DMS79 treated with DMSO at 0.1 percent for 48 hours (cell line): ENCODE results near the gene FAM114A2.

ENCODE experiments used
- DNase-seq: peaks from one replicate; lab custom pipeline; 2025; lab: John Stamatoyannopoulos, UW

Gene FAM114A2

DNA sequence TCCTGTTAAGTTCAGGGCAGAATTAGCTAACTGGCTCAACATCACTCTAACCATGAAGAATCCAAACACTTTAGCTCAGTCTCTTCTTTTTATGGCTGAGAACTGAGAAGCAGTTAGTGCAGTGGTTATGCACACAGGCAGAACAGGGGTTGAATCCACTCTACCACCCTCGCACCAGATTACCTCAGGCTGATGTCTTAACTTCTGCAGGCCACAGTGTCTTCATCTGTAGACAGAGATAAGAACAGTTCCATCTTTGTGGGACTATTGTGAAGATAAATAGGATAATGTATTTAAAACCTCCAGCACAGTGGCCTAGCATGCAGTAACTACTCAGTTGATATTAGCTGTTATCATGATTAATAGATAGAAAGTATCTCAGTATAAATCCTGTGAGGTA, 54.8 kb downstream of the FAM114A2 start:
- no peak for DNase-seq

DNA sequence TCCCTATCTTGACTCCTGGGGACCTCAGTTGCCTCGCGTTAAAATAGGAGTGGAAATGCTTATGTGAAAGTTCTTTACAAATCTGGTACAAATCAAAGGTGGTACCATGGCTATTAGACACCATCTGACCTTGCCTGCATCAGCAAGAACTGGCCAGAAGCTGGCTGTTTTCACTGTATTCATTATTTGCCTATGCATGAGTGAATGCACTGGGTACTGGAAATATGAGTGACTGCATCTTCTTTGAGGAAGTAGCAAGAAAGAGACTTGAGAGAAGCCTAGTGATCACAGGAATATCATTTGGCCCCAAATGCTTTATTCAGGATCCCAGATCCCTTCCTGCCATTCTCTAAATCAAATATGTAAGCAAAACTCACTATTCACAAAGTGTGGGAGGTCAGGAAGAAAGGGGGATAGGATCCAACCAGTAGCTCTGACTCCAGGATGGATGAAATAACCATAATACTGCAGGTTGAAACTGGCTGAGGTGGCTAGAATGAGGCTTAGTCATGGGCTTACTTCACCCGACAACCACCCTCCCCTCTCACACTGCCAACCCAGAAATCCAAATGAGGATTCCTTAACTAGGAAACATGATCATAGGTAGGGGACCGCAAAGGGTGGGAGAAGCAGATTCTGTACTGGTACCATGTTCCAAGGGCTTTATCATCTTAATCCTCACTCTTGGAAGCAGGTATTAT, 56.7 kb downstream of the FAM114A2 start:
- DNase-seq = no peak

DNA sequence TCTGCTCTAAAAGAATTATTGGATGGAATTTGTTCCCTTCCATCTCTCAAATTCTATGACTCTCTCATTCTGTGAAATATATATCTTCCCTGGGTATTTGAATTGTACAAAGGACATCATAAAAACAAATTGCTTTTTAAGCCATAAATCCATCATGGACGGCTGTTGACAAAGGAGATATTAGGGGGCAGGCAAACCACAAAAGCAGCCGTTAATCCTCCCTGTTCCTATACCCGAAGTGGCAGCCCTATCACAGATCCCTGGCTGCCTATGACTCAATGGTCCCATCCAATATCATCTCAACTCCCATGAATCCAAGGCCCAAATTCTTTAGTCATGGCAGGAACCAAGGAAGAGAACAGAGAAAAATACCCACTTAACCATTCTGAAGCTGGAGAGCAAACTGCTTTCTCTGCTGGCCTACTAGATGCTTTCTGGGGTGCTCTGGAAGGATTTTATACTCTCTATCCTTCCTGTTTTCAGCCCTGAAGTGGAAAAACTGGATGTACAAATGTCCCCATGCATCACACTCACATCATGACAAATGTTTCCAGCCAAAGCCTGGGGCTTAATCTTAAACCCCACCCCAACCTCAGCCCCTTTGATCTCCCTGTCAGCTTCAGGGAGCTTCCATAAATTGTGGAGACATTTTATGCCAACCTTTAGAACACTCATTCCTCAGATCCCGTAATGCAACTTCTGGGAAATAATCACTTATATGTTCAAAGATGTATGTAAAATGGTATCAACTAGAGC, 59.5 kb downstream of the FAM114A2 start:
- DNase-seq = no peak

DNA sequence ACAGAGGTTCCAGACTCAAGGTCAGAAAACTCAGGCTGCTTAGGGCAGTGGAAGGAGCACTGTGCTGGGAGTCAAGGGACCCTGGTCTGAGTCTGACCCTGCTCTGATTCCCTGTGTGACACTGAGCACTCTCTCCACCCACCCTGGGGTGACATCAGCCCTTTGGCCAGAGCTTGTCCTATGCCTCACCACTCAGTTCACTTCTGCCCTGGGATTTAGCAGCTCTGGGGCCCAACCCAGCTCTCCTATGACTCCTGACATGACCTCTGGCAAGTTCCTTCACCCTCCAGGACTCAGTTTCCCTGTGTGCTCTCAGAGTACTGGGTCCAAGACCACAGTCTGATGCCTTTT, 63.9 kb downstream of the FAM114A2 start:
- DNase-seq = no peak

GRCh38 chr5:153974131-153974812, 64.4 kb downstream of the FAM114A2 start:
- peak; percentile 55 for DNase-seq

- no peak for DNase-seq
These were observed 66.5 kb downstream of the FAM114A2 start for GRCh38 chr5:153972240-153972639.

- DNase-seq = no peak
These were observed 68.2 kb downstream of the FAM114A2 start for GRCh38 chr5:153970496-153970895.

DNA sequence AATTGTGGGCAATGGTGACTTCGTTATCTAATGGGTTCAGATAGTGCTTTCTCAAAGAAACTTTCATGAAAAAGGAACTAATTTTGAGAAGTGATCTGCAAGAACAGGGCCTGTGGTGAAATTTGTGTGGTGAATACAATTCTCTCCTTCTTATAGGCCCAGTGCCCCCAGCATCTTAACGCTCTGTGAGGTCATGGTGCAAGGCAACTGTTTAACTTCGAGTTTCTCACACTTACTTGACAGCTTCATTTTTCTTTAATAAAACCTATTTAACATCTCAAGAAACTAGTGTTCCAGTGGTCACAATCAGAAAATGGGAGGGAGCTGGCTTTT, 69.2 kb downstream of the FAM114A2 start:
- no peak for DNase-seq

- DNase-seq = no peak
These were observed 69.7 kb downstream of the FAM114A2 start for GRCh38 chr5:153968761-153969562.

DNA sequence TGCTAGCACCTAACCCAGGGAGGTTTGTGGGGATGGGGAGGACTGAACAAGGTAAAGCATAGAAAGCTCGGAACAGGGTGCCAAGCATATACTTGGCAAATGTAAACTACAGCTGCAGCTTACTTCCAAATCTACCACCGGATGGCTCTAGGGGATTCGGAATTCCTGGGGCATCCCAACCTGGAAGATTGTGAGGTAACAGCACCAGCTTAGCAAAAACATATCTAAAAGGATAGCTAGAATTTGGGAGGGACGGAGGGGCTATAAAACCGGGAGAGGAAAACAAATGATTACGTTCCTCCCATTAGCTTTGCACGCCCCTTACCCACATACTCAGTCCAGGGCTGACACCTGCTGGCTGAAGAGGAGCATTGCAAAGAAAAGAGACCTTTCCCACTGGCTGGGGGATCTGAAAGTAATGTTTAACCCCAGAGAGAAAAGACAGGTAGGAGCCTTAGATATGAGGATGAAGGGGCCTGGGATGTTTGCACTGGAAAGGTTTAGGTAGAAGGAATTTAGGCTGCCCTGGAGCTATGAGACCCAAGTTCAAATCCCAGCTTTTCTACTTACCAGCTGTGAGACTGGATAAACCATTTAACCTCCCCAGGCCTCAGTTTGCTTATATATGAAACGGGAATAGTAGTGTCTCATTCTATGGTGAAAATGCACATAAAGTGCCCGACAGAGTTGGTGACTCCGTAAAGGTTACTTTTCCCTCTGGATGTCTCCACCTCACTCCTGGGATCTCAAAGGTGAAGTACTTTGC, 73.6 kb downstream of the FAM114A2 start:
- DNase-seq = peak; percentile 24

- no peak for DNase-seq
These were observed 74.4 kb downstream of the FAM114A2 start for GRCh38 chr5:153964191-153964879.

DNA sequence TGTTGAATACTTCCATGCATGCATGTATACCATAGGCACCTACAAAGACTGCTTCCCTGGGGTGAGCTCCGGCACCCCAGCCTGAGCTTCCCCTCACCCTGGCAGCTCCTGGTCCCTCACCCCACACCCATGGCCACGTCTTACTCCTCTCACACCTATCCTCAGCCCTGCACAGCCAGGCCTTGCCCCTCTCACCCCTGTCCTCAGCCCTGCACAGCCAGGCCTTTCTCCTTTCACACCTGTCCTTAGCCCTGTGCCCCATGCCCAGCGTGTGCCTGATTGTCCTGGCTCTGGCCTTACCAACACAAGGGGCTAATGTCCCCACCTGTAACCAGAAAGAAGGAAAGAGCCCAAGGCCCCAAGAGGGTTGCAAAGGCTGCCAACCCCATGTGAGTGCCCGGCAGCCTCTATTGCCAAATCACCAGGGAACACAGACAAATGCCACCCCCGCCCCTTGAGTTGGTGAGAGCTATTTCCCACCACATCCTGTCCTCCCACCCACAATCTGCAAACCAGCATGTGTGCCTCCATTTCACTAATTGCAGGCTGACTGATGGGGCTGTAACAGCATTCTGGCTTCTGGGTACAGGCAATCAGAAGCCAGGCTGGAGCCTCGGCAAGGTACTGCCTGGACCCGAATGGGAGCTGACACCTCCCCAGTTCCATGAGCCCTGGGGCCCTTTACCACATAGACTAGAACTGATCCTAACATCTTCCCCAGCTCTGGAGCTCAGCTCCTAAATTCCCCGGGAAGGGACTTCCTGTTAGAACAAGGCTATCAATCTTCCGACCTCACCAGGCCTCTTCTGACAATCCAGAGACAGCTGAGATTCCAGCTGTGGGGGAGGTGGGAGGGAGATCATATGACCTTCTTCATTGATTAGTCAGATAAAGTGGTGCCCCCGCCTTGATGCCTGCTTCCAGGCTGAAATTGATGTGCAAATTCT, 78.2 kb downstream of the FAM114A2 start:
- no peak for DNase-seq

DNA sequence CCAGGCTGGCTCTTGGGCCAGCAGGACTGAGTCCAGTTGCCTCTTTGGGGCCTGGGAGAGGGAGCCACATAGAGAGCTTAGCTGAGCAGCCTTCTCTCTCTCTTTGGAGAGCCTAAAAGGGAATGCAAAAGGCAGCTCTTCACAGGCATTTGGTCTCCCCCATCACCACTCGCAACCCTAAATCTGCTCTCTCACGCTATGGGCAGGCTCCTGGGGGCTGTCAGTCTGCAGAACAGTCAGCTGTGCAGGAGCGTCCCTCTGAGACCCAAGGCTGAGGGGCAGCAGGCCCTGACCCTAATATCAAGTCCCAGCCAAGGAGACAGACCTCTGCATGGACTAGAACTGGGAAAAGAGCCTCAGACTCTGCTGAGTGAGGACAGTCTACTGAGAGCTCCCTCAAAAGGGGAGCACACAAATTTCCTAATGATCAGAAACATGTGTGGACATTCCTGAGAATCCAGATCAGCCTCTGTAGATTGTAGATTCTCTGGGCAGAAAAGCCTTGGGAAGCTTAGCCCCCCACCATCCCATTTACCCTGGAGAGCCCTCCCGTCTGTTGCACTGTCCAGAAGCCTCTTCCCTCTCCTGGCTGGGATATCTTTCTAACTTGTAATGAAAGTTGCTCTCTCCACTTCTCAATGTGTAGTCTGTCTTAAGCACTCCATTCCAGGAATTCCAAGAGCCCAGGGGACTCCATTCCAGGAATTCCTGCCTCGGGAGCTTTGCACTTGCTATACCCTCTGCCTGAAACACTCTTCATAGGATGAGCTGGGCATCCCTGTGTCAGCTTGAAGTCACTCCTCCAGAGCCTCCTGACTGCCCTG, 79.4 kb downstream of the FAM114A2 start:
- no peak for DNase-seq

- no peak for DNase-seq
These were observed 81.5 kb downstream of the FAM114A2 start for GRCh38 chr5:153957205-153957604.

- DNase-seq = no peak
These were observed 85.3 kb downstream of the FAM114A2 start for GRCh38 chr5:153953411-153953810.

DNA sequence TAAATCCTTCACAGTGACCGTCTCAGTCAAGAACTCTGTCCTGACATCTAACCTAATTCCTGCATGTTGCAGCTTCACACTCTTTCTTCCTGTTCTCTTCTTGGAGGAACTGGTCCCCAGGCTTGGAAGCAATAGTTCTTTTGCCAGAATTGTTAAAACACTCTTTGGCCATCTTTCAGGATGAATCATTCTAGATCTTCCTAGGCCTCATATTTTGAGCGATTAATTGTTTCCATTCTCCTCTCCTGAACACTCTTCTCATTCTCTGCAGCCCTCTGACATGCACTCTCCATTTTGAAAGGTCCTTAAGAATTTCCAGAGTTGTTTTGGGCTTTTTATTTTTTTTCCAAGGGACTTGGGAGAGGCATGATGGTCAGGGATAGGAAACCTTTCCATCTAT, 85.8 kb downstream of the FAM114A2 start:
- no peak for DNase-seq

GRCh38 chr5:153952057-153952456, 86.7 kb downstream of the FAM114A2 start:
- DNase-seq = no peak

- DNase-seq = no peak
These were observed 97.4 kb downstream of the FAM114A2 start for GRCh38 chr5:153941265-153941664.
